ENCODE measurements around the gene PKMYT1. TPM values are rescaled to one million over a fixed set of nuclear protein-coding genes. Genes with fewer than 3 reads are reported as not detected.

PKMYT1 gene
- total and polyA plus RNA-seq, 9 of the 15 experiments (the other 6 are each of a cell fraction or from before 2014, with no cell fraction given): 8.7 to 201 (median 37.8) TPM

GRCh38 chr16:3027983-3028715 lies 47.9 kb upstream of the PKMYT1 start (continued):
- TF ChIP-seq CLOCK (CRISPR knock-in tag; IDR thresholded peaks at IDR 0.05; ENCODE audit: borderline replicate concordance) (no peak), L3MBTL2 (IDR thresholded peaks at IDR 0.05) (peak; percentile 55; the same call in 1 of the 2 replicates), XRCC3 (IDR thresholded peaks at IDR 0.05) (no peak), ZNF347 (CRISPR knock-in tag; IDR thresholded peaks at IDR 0.05; ENCODE audit: low read depth) (no peak), POLR2H (tag; IDR thresholded peaks at IDR 0.05; ENCODE audit: low read depth) (no peak), SREBF2 (CRISPR knock-in tag; IDR thresholded peaks at IDR 0.05) (no peak), POLR2G (IDR thresholded peaks at IDR 0.05; ENCODE audit: low read depth, low read length) (peak; percentile 66), CTBP1 (IDR thresholded peaks at IDR 0.05; ENCODE audit: borderline replicate concordance) (peak; percentile 81), MECOM (CRISPR knock-in tag; IDR thresholded peaks at IDR 0.05) (no peak), KDM4B (IDR thresholded peaks at IDR 0.05; ENCODE audit: borderline replicate concordance in 2 of 2, low read depth in 1 of 2) (no peak), ZNF609 (CRISPR knock-in tag; IDR thresholded peaks at IDR 0.05; ENCODE audit: borderline replicate concordance) (no peak)
- TF ChIP-seq, protein P1, sequence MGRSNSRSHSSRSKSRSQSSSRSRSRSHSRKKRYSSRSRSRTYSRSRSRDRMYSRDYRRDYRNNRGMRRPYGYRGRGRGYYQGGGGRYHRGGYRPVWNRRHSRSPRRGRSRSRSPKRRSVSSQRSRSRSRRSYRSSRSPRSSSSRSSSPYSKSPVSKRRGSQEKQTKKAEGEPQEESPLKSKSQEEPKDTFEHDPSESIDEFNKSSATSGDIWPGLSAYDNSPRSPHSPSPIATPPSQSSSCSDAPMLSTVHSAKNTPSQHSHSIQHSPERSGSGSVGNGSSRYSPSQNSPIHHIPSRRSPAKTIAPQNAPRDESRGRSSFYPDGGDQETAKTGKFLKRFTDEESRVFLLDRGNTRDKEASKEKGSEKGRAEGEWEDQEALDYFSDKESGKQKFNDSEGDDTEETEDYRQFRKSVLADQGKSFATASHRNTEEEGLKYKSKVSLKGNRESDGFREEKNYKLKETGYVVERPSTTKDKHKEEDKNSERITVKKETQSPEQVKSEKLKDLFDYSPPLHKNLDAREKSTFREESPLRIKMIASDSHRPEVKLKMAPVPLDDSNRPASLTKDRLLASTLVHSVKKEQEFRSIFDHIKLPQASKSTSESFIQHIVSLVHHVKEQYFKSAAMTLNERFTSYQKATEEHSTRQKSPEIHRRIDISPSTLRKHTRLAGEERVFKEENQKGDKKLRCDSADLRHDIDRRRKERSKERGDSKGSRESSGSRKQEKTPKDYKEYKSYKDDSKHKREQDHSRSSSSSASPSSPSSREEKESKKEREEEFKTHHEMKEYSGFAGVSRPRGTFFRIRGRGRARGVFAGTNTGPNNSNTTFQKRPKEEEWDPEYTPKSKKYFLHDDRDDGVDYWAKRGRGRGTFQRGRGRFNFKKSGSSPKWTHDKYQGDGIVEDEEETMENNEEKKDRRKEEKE (IDR thresholded peaks at IDR 0.05; ENCODE audit: borderline replicate concordance in 1 of 2, control insufficient read depth in 1 of 2, low read depth in 2 of 2, low read length in 1 of 2): 0 out of 4 replicates have a peak, but pooled peaks of 1 of the 2 experiments have one; percentile 58
